D721Med (cell line): ENCODE measurements around the gene TSPOAP1.

Experiments
- DNase-seq: peaks from one replicate; pipeline ENCODE4 v3.0.0; 2011; ENCODE audit warnings: low spot score; ENCODE audit not compliant: insufficient read length
- FAIRE-seq: peaks from 2 replicates; lab custom pipeline; 2011; peaks lifted over from hg19 to GRCh38; lab: Jason Lieb, UNC
- CTCF ChIP-seq: IDR thresholded peaks from 2 replicates; pipeline ENCODE4 v1.5.1; 2012; ENCODE audit warnings: mild to moderate bottlenecking, control low read depth; ENCODE audit not compliant: insufficient read depth; ENCODE audit errors: missing control alignments

The TSPOAP1 gene

GRCh38 chr17:58279016-58279711 is 49.4 kb downstream of the TSPOAP1 start:
- DNase-seq = no peak
- TF ChIP-seq CTCF = no peak
- no peak for FAIRE-seq

GRCh38 chr17:58278661-58279015 is 50.0 kb downstream of the TSPOAP1 start:
- DNase-seq = no peak
- TF ChIP-seq CTCF = no peak
- no peak for FAIRE-seq

DNA sequence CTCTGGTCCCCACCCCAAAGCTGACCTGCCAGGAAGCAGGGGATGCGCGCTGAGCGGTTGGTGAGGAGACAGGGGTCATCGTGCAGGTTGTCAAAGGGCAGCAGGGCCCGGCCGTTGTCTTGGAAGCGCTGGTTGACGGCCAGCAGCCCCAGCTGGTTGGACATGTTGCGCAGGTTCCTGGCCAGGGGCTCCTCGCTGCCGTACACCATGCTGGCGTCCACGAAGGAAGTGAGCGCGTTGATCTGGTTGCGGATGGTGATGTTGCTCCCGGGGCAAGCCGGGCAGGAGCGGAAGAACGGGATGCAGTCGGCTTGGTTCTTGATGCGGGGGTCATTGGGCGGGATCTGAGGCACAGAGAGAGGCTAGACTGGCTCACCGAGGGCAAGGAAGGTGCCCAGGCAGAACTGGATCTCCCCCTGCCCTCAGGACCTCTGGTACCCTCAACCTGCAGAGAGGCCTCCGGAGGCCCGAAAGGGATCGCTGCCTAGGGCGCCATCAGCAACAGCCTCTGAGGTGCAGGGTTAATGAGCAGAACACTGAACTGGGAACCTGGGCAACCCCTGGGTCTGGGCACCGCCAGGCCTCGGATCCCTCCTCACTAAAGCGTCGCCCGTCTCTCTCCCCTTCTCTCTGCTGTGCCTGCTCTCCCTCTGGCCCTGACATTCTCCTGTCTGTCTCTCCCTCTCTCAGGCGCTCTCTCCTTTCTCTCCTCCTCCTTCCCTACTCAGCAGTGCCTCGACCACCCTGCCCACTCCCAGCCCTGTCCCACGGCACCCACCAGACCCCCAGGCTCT is 50.6 kb downstream of the TSPOAP1 start:
- no peak for DNase-seq
- FAIRE-seq = no peak
- TF ChIP-seq CTCF = no peak

GRCh38 chr17:58277107-58277801 is 51.3 kb downstream of the TSPOAP1 start:
- peak; percentile 88 for TF ChIP-seq CTCF
- FAIRE-seq (no peak), DNase-seq (no peak)

DNA sequence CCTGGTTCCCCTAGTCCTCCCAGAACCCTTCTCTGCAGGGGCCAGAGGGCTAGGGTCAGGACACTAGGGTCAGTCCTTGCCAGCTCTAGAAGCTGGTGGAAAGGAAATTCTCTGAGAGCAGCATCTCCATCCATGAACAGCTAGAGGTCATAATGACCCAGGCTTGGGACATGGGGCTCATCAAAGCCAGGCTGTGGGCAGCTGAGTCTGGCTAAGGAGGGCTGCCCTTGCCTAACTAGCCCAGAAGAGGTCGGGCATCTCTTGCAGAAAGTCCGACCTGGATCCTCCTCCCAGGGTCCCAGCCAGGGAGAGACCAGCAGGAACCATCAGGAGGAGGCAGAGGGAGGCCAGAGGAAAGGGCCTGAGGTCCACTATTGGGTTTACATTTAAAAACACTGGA is 52.2 kb downstream of the TSPOAP1 start:
- no peak for FAIRE-seq
- TF ChIP-seq CTCF = peak; percentile 3
- no peak for DNase-seq

GRCh38 chr17:58275417-58275816 is 53.2 kb downstream of the TSPOAP1 start:
- DNase-seq (no peak), FAIRE-seq (no peak)
- no peak for TF ChIP-seq CTCF
